Measurements from ENCODE around the gene TMTC2. TPM values are rescaled to one million over a fixed set of nuclear protein-coding genes. Genes with fewer than 3 reads are reported as not detected.

The TMTC2 gene
- polyA plus RNA-seq, 1 donor from 2014 or later: 20.6 TPM

GRCh38 chr12:82919388-82920054 lies 232.8 kb downstream of the TMTC2 start:
- H3K9me3 ChIP-seq (ENCODE audit: low read length): no peaks in the 10 kb centered on the region
- no peaks in the 10 kb centered on the region for H3K79me2 ChIP-seq (replicated peaks; ENCODE audit: insufficient read depth, low read length)
- H3K9me2 ChIP-seq (ENCODE audit: insufficient read depth, low read length): no peaks in the 10 kb centered on the region
- no peak overlapping the region for H3K4me2 ChIP-seq (ENCODE audit: low read length)
- no peaks in the 10 kb centered on the region for H3K36me3 ChIP-seq (ENCODE audit: insufficient read depth, low read length)
- no peak overlapping the region for H3K27ac ChIP-seq (ENCODE audit: low read length)
- no peaks in the 10 kb centered on the region for H4K20me1 ChIP-seq (ENCODE audit: insufficient read depth)
- H2AFZ ChIP-seq (ENCODE audit: low read depth, low read length): no peak overlapping the region
- H3K4me3 ChIP-seq (ENCODE audit: low read length): no peak overlapping the region
- H3F3A ChIP-seq (ENCODE audit: insufficient read depth, low read length, poor library complexity, severe bottlenecking): no peaks in the 10 kb centered on the region
- TF ChIP-seq RAD21 (conservative IDR thresholded peaks at IDR 0.05) (no peak), SMC3 (conservative IDR thresholded peaks at IDR 0.05; ENCODE audit: poor library complexity) (no peak), MXI1 (conservative IDR thresholded peaks at IDR 0.05; ENCODE audit: poor library complexity, severe bottlenecking) (no peak), EZH2 (IDR thresholded peaks at IDR 0.05; ENCODE audit: borderline replicate concordance, insufficient read depth, low read length, poor library complexity, severe bottlenecking) (no peak), POLR2AphosphoS5 (IDR thresholded peaks at IDR 0.05) (no peak), EP300 (conservative IDR thresholded peaks at IDR 0.05; ENCODE audit: poor library complexity, severe bottlenecking) (no peak), TAF1 (IDR thresholded peaks at IDR 0.05; ENCODE audit: low read depth) (no peak)
- TF ChIP-seq, protein P1, sequence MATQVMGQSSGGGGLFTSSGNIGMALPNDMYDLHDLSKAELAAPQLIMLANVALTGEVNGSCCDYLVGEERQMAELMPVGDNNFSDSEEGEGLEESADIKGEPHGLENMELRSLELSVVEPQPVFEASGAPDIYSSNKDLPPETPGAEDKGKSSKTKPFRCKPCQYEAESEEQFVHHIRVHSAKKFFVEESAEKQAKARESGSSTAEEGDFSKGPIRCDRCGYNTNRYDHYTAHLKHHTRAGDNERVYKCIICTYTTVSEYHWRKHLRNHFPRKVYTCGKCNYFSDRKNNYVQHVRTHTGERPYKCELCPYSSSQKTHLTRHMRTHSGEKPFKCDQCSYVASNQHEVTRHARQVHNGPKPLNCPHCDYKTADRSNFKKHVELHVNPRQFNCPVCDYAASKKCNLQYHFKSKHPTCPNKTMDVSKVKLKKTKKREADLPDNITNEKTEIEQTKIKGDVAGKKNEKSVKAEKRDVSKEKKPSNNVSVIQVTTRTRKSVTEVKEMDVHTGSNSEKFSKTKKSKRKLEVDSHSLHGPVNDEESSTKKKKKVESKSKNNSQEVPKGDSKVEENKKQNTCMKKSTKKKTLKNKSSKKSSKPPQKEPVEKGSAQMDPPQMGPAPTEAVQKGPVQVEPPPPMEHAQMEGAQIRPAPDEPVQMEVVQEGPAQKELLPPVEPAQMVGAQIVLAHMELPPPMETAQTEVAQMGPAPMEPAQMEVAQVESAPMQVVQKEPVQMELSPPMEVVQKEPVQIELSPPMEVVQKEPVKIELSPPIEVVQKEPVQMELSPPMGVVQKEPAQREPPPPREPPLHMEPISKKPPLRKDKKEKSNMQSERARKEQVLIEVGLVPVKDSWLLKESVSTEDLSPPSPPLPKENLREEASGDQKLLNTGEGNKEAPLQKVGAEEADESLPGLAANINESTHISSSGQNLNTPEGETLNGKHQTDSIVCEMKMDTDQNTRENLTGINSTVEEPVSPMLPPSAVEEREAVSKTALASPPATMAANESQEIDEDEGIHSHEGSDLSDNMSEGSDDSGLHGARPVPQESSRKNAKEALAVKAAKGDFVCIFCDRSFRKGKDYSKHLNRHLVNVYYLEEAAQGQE (IDR thresholded peaks at IDR 0.05; ENCODE audit: borderline replicate concordance): no peak
- TF ChIP-seq, protein P2, sequence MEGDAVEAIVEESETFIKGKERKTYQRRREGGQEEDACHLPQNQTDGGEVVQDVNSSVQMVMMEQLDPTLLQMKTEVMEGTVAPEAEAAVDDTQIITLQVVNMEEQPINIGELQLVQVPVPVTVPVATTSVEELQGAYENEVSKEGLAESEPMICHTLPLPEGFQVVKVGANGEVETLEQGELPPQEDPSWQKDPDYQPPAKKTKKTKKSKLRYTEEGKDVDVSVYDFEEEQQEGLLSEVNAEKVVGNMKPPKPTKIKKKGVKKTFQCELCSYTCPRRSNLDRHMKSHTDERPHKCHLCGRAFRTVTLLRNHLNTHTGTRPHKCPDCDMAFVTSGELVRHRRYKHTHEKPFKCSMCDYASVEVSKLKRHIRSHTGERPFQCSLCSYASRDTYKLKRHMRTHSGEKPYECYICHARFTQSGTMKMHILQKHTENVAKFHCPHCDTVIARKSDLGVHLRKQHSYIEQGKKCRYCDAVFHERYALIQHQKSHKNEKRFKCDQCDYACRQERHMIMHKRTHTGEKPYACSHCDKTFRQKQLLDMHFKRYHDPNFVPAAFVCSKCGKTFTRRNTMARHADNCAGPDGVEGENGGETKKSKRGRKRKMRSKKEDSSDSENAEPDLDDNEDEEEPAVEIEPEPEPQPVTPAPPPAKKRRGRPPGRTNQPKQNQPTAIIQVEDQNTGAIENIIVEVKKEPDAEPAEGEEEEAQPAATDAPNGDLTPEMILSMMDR (IDR thresholded peaks at IDR 0.05; ENCODE audit: poor library complexity, severe bottlenecking): no peak
- no peak overlapping the region for H3K9ac ChIP-seq (ENCODE audit: low read length)
- H3K27me3 ChIP-seq (ENCODE audit: insufficient read depth, low read depth, low read length): no peaks in the 10 kb centered on the region

- H3K36me3 ChIP-seq (ENCODE audit: insufficient read depth, low read length): no peaks in the 10 kb centered on the region
- no peak overlapping the region for H2AFZ ChIP-seq (ENCODE audit: low read depth, low read length)
- no peak overlapping the region for H3K4me3 ChIP-seq (ENCODE audit: low read length)
These were observed 237.2 kb downstream of the TMTC2 start for GRCh38 chr12:82923935-82924334.

More at GRCh38 chr12:82923935-82924334, 237.2 kb downstream of the TMTC2 start:
- Histone ChIP-seq H3K27me3 (ENCODE audit: insufficient read depth, low read depth, low read length) (no peaks in the 10 kb centered on the region), H3K9me2 (ENCODE audit: insufficient read depth, low read length) (no peaks in the 10 kb centered on the region), H3K79me2 (replicated peaks; ENCODE audit: insufficient read depth, low read length) (no peaks in the 10 kb centered on the region), H4K20me1 (ENCODE audit: insufficient read depth) (no peaks in the 10 kb centered on the region), H3F3A (ENCODE audit: insufficient read depth, low read length, poor library complexity, severe bottlenecking) (peaks cover 7% of the 10 kb centered on the region), H3K9ac (ENCODE audit: low read length) (no peak overlapping the region), H3K4me2 (ENCODE audit: low read length) (no peak overlapping the region), H3K27ac (ENCODE audit: low read length) (no peak overlapping the region), H3K9me3 (ENCODE audit: low read length) (no peaks in the 10 kb centered on the region)
- TF ChIP-seq EZH2 (IDR thresholded peaks at IDR 0.05; ENCODE audit: borderline replicate concordance, insufficient read depth, low read length, poor library complexity, severe bottlenecking) (no peak), POLR2AphosphoS5 (IDR thresholded peaks at IDR 0.05) (no peak), MXI1 (conservative IDR thresholded peaks at IDR 0.05; ENCODE audit: poor library complexity, severe bottlenecking) (no peak), RAD21 (conservative IDR thresholded peaks at IDR 0.05) (no peak), EP300 (conservative IDR thresholded peaks at IDR 0.05; ENCODE audit: poor library complexity, severe bottlenecking) (no peak), SMC3 (conservative IDR thresholded peaks at IDR 0.05; ENCODE audit: poor library complexity) (no peak), TAF1 (IDR thresholded peaks at IDR 0.05; ENCODE audit: low read depth) (no peak)
- TF ChIP-seq, protein P2 (IDR thresholded peaks at IDR 0.05; ENCODE audit: poor library complexity, severe bottlenecking): no peak
- TF ChIP-seq, protein P1 (IDR thresholded peaks at IDR 0.05; ENCODE audit: borderline replicate concordance): no peak
